MM.1S (cell line): ENCODE measurements around the gene FBXO24.

Experiments
- DNase-seq: peaks from one replicate; pipeline ENCODE4 v3.0.0-alpha.2; 2015
- H2AFZ ChIP-seq: fragments of 300-600 bp; sonication (generic); 2 replicates; pipeline ENCODE4 v1.6.0; 2016; ENCODE audit warnings: antibody characterized with exemption, low read length
- H3F3A ChIP-seq: fragments of 300-600 bp; sonication (generic); 2 replicates; pipeline ENCODE4 v1.6.1; 2016; ENCODE audit warnings: mild to moderate bottlenecking, antibody characterized with exemption, low read length, moderate library complexity, mixed read lengths; ENCODE audit not compliant: insufficient read depth
- H3K27ac ChIP-seq: fragments of 300-600 bp; sonication (generic); 2 replicates; pipeline ENCODE4 v1.5.1; 2016; ENCODE audit warnings: mild to moderate bottlenecking, low read length
- H3K27me3 ChIP-seq: fragments of 300-600 bp; sonication (generic); replicated peaks from 2 replicates; pipeline ENCODE4 v1.6.0; 2016; ENCODE audit warnings: low read length; ENCODE audit not compliant: insufficient read depth
- H3K36me3 ChIP-seq: fragments of 300-600 bp; sonication (generic); replicated peaks from 2 replicates; pipeline ENCODE4 v1.6.1; 2016; ENCODE audit warnings: mild to moderate bottlenecking, low read length, mixed read lengths; ENCODE audit not compliant: insufficient read depth
- H3K4me1 ChIP-seq: fragments of 300-600 bp; sonication (generic); 2 replicates; pipeline ENCODE4 v1.6.1; 2016; ENCODE audit warnings: low read length, mixed read lengths
- H3K4me2 ChIP-seq: fragments of 300-600 bp; sonication (generic); 2 replicates; pipeline ENCODE4 v1.6.0; 2016; ENCODE audit warnings: low read depth, low read length
- H3K4me3 ChIP-seq: fragments of 300-600 bp; sonication (generic); 2 replicates; pipeline ENCODE4 v1.5.1; 2016; ENCODE audit warnings: low read length, mixed read lengths
- H3K79me2 ChIP-seq: fragments of 300-600 bp; sonication (generic); 2 replicates; pipeline ENCODE4 v1.6.1; 2016; ENCODE audit warnings: mixed run types, low read length, mixed read lengths
- H3K9ac ChIP-seq: fragments of 300-600 bp; sonication (generic); 2 replicates; pipeline ENCODE4 v1.6.1; 2016; ENCODE audit warnings: low read length, mixed read lengths
- H3K9me2 ChIP-seq: fragments of 300-600 bp; sonication (generic); replicated peaks from 2 replicates; pipeline ENCODE4 v1.6.1; 2016; ENCODE audit warnings: mild to moderate bottlenecking, low read length, mixed read lengths; ENCODE audit not compliant: insufficient read depth
- H3K9me3 ChIP-seq: fragments of 300-600 bp; sonication (generic); replicated peaks from 2 replicates; pipeline ENCODE4 v1.6.1; 2016; ENCODE audit warnings: mild to moderate bottlenecking, low read length, mixed read lengths; ENCODE audit not compliant: insufficient read depth
- H4K20me1 ChIP-seq: fragments of 300-600 bp; sonication (generic); 2 replicates; pipeline ENCODE4 v1.6.1; 2016; ENCODE audit warnings: mild to moderate bottlenecking, low read length, moderate library complexity, mixed read lengths; ENCODE audit not compliant: insufficient read depth
- CTCF ChIP-seq: fragments of 300-600 bp; sonication (generic); IDR thresholded peaks from 2 replicates; pipeline ENCODE4 v1.5.1; 2016; ENCODE audit warnings: antibody characterized with exemption, low read length, mixed read lengths
- EZH2 ChIP-seq: fragments of 300-600 bp; sonication (generic); optimal IDR thresholded peaks from 2 replicates; pipeline ENCODE3; 2017; ENCODE audit warnings: low read depth, mild to moderate bottlenecking, antibody characterized with exemption, low read length, mixed read lengths
- EZH2phosphoT487 ChIP-seq: fragments of 300-600 bp; sonication (generic); IDR thresholded peaks from 2 replicates; pipeline ENCODE4 v1.6.1; 2018; ENCODE audit warnings: antibody characterized with exemption, low read length

The FBXO24 gene

GRCh38 chr7:100582650-100583049 is 3.5 kb upstream of the FBXO24 start:
- Histone ChIP-seq H3K27me3 (no peaks in the 10 kb centered on the region), H3K9ac (no peak overlapping the region), H3K4me1 (peaks cover 11% of the 10 kb centered on the region; the same call in 1 of the 2 replicates), H3F3A (peaks cover 20% of the 10 kb centered on the region; the same call in 1 of the 2 replicates), H3K27ac (no peak overlapping the region), H2AFZ (no peak overlapping the region), H3K79me2 (peaks cover 38% of the 10 kb centered on the region), H3K36me3 (no peaks in the 10 kb centered on the region), H3K9me3 (no peaks in the 10 kb centered on the region), H3K9me2 (no peaks in the 10 kb centered on the region), H3K4me2 (peak overlapping the region; percentile 84; the same call in 1 of the 2 replicates), H4K20me1 (no peaks in the 10 kb centered on the region), H3K4me3 (no peak overlapping the region)
- DNase-seq, result no peak
- TF ChIP-seq EZH2phosphoT487 (no peak), EZH2 (no peak), CTCF (no peak)

- no peaks in the 10 kb centered on the region for H4K20me1 ChIP-seq
- peaks cover 38% of the 10 kb centered on the region for H3K79me2 ChIP-seq
- H3K9me3 ChIP-seq, result no peaks in the 10 kb centered on the region
- peaks cover 11% of the 10 kb centered on the region; the same call in 1 of the 2 replicates for H3K4me1 ChIP-seq
- H2AFZ ChIP-seq, result no peak overlapping the region
- peak; percentile 42 for DNase-seq
- TF ChIP-seq EZH2 (no peak), CTCF (no peak), EZH2phosphoT487 (no peak)
- peak overlapping the region; percentile 50; the same call in 1 of the 2 replicates for H3K9ac ChIP-seq
- peak overlapping the region; percentile 66; the same call in 1 of the 2 replicates for H3K27ac ChIP-seq
- H3K4me2 ChIP-seq, result peak overlapping the region; percentile 84
- H3K9me2 ChIP-seq, result no peaks in the 10 kb centered on the region
- peaks cover 7% of the 10 kb centered on the region for H3K27me3 ChIP-seq
- peak overlapping the region; percentile 54 for H3K4me3 ChIP-seq
- no peaks in the 10 kb centered on the region for H3K36me3 ChIP-seq
- peaks cover 20% of the 10 kb centered on the region; the same call in 1 of the 2 replicates for H3F3A ChIP-seq
Measured at GRCh38 chr7:100583132-100584053, 2.7 kb upstream of the FBXO24 start.

- H4K20me1 ChIP-seq, result no peaks in the 10 kb centered on the region
- H3K9me3 ChIP-seq, result no peaks in the 10 kb centered on the region
- peaks cover 20% of the 10 kb centered on the region; the same call in 1 of the 2 replicates for H3F3A ChIP-seq
- peak overlapping the region; percentile 50; the same call in 1 of the 2 replicates for H3K9ac ChIP-seq
- H3K4me1 ChIP-seq, result peaks cover 11% of the 10 kb centered on the region; the same call in 1 of the 2 replicates
- H3K4me2 ChIP-seq, result peak overlapping the region; percentile 84
- TF ChIP-seq EZH2phosphoT487, result no peak
- no peak for TF ChIP-seq EZH2
- TF ChIP-seq CTCF, result no peak
- H3K79me2 ChIP-seq, result peaks cover 38% of the 10 kb centered on the region
- H3K27me3 ChIP-seq, result peaks cover 15% of the 10 kb centered on the region
- peak overlapping the region; percentile 94; the same call in 1 of the 2 replicates for H3K27ac ChIP-seq
- DNase-seq, result no peak
- H3K4me3 ChIP-seq, result peak overlapping the region; percentile 95
- H2AFZ ChIP-seq, result no peak overlapping the region
- H3K9me2 ChIP-seq, result no peaks in the 10 kb centered on the region
- H3K36me3 ChIP-seq, result no peaks in the 10 kb centered on the region
Measured at GRCh38 chr7:100584054-100584682, 2.0 kb upstream of the FBXO24 start.
